B cell (primary cell): Measurements from ENCODE around the gene NOTCH4. TPM values are rescaled to one million over a fixed set of nuclear protein-coding genes. Genes with fewer than 3 reads are reported as not detected.

Source experiments
- ATAC-seq: fragments of 200-7000 bp; cut with Tn5 transposase; one replicate; pipeline ENCODE4 v1.10.0; 2021; ENCODE audit warnings: low read depth, mild to moderate bottlenecking, moderate number of reproducible peaks, moderate library complexity
- CTCF ChIA-PET: fragments of 350-600 bp; sonication (Branson Sonifier 250); formaldehyde crosslinking; loops from one replicate; lab custom pipeline; 2021; ENCODE audit warnings: antibody characterized with exemption, inconsistent platforms; lab: Charles Lee
- POLR2A ChIA-PET: fragments of 350-600 bp; sonication (Branson Sonifier 250); formaldehyde crosslinking; loops from one replicate; lab custom pipeline; 2021; ENCODE audit warnings: antibody characterized with exemption; lab: Charles Lee
- DNase-seq: peaks from one replicate; pipeline ENCODE4 v3.0.0; 2013
- H2AFZ ChIP-seq: 2 replicates; pipeline ENCODE4 v1.6.1; 2012; ENCODE audit warnings: mild to moderate bottlenecking, low read depth, low read length; ENCODE audit not compliant: insufficient read depth, poor library complexity, severe bottlenecking
- H3K27ac ChIP-seq, 2 donors: 1 replicate in 1 of 2; 2 replicates in 1 of 2; pipeline ENCODE4 v1.5.1; 2012 to 2013; ENCODE audit warnings: low read length in 2 of 2, mild to moderate bottlenecking in 2 of 2, moderate library complexity in 1 of 2
- H3K27me3 ChIP-seq, 4 experiments: fragments of 200-600 bp in 1 of 4; sonication (generic) in 1 of 4; replicated peaks in 1 of 4; 1 replicate in 2 of 4; 2 replicates in 2 of 4; pipeline versions ENCODE4 v1.6.1 to v1.7.0; 2013 to 2016; ENCODE audit warnings: low read length in 3 of 4, mild to moderate bottlenecking in 2 of 4, mixed read lengths in 1 of 4, moderate library complexity in 1 of 4; ENCODE audit not compliant: insufficient read depth in 4 of 4, control insufficient read depth in 3 of 4; ENCODE audit errors: control extremely low read depth in 1 of 4
- H3K36me3 ChIP-seq, 2 experiments: replicated peaks in 1 of 2; 1 replicate in 1 of 2; 2 replicates in 1 of 2; pipeline versions ENCODE4 v1.6.1 to v1.7.1; 2013; ENCODE audit warnings: low read length in 1 of 2; ENCODE audit not compliant: insufficient read depth in 2 of 2, control insufficient read depth in 1 of 2; ENCODE audit errors: control extremely low read depth in 1 of 2, extremely low read depth in 1 of 2
- H3K4me1 ChIP-seq, 2 donors: fragments of 200-600 bp in 1 of 2; sonication (generic) in 1 of 2; 1 replicate in 1 of 2; 2 replicates in 1 of 2; pipeline versions ENCODE4 v1.5.1 to v1.6.1; 2013 to 2017; ENCODE audit warnings: low read length in 2 of 2; ENCODE audit not compliant: control insufficient read depth in 2 of 2, insufficient read depth in 2 of 2
- H3K4me2 ChIP-seq: replicated peaks from 2 replicates; pipeline ENCODE3; 2012; ENCODE audit warnings: mild to moderate bottlenecking, low read depth, low read length; ENCODE audit not compliant: poor library complexity, severe bottlenecking
- H3K4me3 ChIP-seq, 5 experiments: fragments of 200-600 bp in 1 of 5; sonication (generic) in 1 of 5; 1 replicate in 3 of 5; 2 replicates in 2 of 5; pipeline versions ENCODE4 v1.5.1 to v1.7.0; 2011 to 2016; ENCODE audit warnings: low read length in 4 of 5, mild to moderate bottlenecking in 4 of 5, low read depth in 2 of 5, control low read depth in 1 of 5, moderate library complexity in 1 of 5; ENCODE audit not compliant: insufficient read depth in 1 of 5; ENCODE audit errors: control extremely low read depth in 1 of 5, extremely low read depth in 1 of 5
- H3K79me2 ChIP-seq: fragments of 200-600 bp; sonication (generic); one replicate; pipeline ENCODE4 v1.6.0; 2016; ENCODE audit warnings: low read length; ENCODE audit not compliant: control insufficient read depth, insufficient read depth
- H3K9ac ChIP-seq: fragments of 200-600 bp; sonication (generic); 2 replicates; pipeline ENCODE4 v1.6.1; 2017; ENCODE audit warnings: mild to moderate bottlenecking, low read length, moderate library complexity
- H3K9me3 ChIP-seq, 3 donors: one replicate each; pipeline versions ENCODE4 v1.6.1 to v1.7.1; 2013; ENCODE audit warnings: low read length in 2 of 3; ENCODE audit not compliant: control insufficient read depth in 2 of 3, insufficient read depth in 1 of 3; ENCODE audit errors: control extremely low read depth in 1 of 3
- H4K20me1 ChIP-seq: 2 replicates; pipeline ENCODE4 v1.6.0; 2012; ENCODE audit warnings: mild to moderate bottlenecking, low read length; ENCODE audit not compliant: insufficient read depth, control insufficient read depth, poor library complexity, severe bottlenecking
- H3K27ac Mint-ChIP-seq: one replicate; pipeline ENCODE4 v1.8.0; 2021; ENCODE audit warnings: mixed read lengths
- H3K27me3 Mint-ChIP-seq: one replicate; pipeline ENCODE4 v1.8.0; 2021; ENCODE audit warnings: mixed read lengths
- H3K4me1 Mint-ChIP-seq: one replicate; pipeline ENCODE4 v1.8.0; 2021; ENCODE audit warnings: mixed read lengths
- H3K4me3 Mint-ChIP-seq: one replicate; pipeline ENCODE4 v1.8.0; 2021; ENCODE audit warnings: mixed read lengths
- H3K9me3 Mint-ChIP-seq: one replicate; pipeline ENCODE4 v1.8.0; 2022; ENCODE audit warnings: mixed read lengths; ENCODE audit not compliant: insufficient read depth
- EZH2 ChIP-seq: IDR thresholded peaks from 2 replicates; pipeline ENCODE4 v1.6.1; 2012; ENCODE audit warnings: borderline replicate concordance, low read depth, mild to moderate bottlenecking, moderate library complexity, low read length; ENCODE audit not compliant: insufficient read depth, poor library complexity, severe bottlenecking
- WGBS: methylation state at CpG from one replicate; pipeline ENCODE4 v1.1.5; 2013; ENCODE audit warnings: missing lambda C conversion rate; ENCODE audit not compliant: insufficient coverage; 5-methylcytosine and 5-hydroxymethylcytosine counted together
- intact Hi-C: fragments of 100-400 bp; cut with micrococcal nuclease; formaldehyde crosslinking; loops from one replicate; pipeline ENCODE4 v1.10.0; 2022
- polyA plus RNA-seq: library from polyadenylated mRNA; depleted of rRNA; stranded (reverse); fragments of >200 nt; gene quantifications from 2 replicates; pipeline ENCODE4 v1.2.3, GENCODE V29; 2012
- total RNA-seq, 2 donors: library from RNA; stranded (reverse); fragments of 120-200 nt in 1 of 2; gene quantifications; 1 replicate in 1 of 2; 2 replicates in 1 of 2; pipeline versions ENCODE4 v1.2.3 to v1.2.4, GENCODE V29; 2013 to 2022
- TF ChIP-seq, protein P1 (sequence below): fragments of 200-600 bp; IDR thresholded peaks from one replicate; pipeline ENCODE4 v1.8.0; 2022; ENCODE audit warnings: antibody characterized with exemption, mild to moderate bottlenecking

NOTCH4 gene
- total and polyA plus RNA-seq, 2 donors (not counting 1 experiment from before 2014, with no cell fraction given) = 6.3 to 10.3 TPM

DNA sequence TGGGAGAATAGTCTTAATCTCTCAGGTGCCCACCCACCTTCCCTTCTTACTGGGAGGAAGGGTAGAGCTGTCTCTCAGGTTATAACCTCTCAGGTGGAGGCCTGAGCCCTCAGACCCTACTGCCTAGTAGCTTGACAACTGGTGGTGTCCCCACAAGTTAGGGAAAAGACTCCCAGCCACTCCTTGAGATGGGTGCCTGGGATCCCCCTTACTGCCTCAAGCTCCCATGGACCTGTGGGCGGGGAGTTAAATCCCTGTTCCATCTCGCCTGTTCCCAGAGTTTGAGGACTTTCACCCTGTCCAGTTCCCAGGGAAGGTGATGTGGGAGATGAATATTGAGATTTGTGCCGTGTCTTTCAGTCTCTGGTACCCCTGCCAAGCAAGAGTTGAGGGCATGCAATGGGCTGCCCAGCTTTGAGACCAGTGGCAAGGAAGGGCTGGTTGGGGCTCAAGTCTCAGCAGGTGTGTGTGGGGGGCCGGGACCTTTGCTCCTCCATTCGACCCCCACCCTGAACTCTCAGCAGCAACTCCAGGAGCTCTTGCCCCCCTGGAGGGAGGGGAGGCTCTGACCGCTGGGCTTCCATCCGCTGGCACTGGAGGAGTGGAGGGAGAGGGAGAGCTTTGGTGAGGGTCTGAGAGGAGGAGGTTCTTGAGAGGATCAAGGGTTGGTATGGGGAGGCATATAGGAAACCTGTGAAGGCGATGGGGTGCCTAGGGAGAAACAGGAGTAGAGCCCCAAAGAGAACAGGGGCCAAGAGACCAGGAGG, 32.8 kb downstream of the NOTCH4 start:
- Histone ChIP-seq H2AFZ (no peak overlapping the region), H4K20me1 (no peaks in the 10 kb centered on the region), H3K9me3 (no peaks in the 10 kb centered on the region), H3K9ac (peak overlapping the region; percentile 96), H3K27me3 (no peaks in the 10 kb centered on the region), H3K27ac (peak overlapping the region; percentile 93 to 97), H3K4me3 (peak overlapping the region; percentile 72 to 99 (median 95)), H3K4me1 (peaks cover 56 to 76% of the 10 kb centered on the region in 2 donors), H3K4me2 (peak overlapping the region; percentile 91), H3K79me2 (peaks cover 58% of the 10 kb centered on the region), H3K36me3 (peaks cover 0 to 33% of the 10 kb centered on the region in 2 experiments)
- WGBS = 67% methylated on average over 6 of the region's 8 CpGs
- DNase-seq = no peak
- ChIA-PET CTCF (interaction anchor here (0.7 to 1.6 kb wide), 3 partner anchors 14 to 63 kb away, joined by 3 read pairs; partner anchors contain the start of gene ATF6B), POLR2A (interaction anchor here (0.6 to 1.7 kb wide), 7 partner anchors 9 to 780 kb away, joined by 3 to 11 read pairs (median 5); partner anchors contain the start of genes AGPAT1, ATF6B and BRD2)
- H3K27ac Mint-ChIP-seq = peak overlapping the region; percentile 96
- ATAC-seq = no peak
- H3K27me3 Mint-ChIP-seq = no peaks in the 10 kb centered on the region
- H3K4me1 Mint-ChIP-seq = peaks cover 81% of the 10 kb centered on the region
- intact Hi-C loops = loop anchor here (1.0 to 10.0 kb wide), 3 partner anchors 15 to 696 kb away; partner anchors contain the start of genes AGPAT1, CLIC1 and MICB
- no peak for TF ChIP-seq EZH2
- TF ChIP-seq, protein P1, sequence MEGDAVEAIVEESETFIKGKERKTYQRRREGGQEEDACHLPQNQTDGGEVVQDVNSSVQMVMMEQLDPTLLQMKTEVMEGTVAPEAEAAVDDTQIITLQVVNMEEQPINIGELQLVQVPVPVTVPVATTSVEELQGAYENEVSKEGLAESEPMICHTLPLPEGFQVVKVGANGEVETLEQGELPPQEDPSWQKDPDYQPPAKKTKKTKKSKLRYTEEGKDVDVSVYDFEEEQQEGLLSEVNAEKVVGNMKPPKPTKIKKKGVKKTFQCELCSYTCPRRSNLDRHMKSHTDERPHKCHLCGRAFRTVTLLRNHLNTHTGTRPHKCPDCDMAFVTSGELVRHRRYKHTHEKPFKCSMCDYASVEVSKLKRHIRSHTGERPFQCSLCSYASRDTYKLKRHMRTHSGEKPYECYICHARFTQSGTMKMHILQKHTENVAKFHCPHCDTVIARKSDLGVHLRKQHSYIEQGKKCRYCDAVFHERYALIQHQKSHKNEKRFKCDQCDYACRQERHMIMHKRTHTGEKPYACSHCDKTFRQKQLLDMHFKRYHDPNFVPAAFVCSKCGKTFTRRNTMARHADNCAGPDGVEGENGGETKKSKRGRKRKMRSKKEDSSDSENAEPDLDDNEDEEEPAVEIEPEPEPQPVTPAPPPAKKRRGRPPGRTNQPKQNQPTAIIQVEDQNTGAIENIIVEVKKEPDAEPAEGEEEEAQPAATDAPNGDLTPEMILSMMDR = no peak
- H3K4me3 Mint-ChIP-seq = peak overlapping the region; percentile 91
- H3K9me3 Mint-ChIP-seq = no peaks in the 10 kb centered on the region
